GM20431 (cell line): ENCODE measurements around the gene MTCL1.
"Not testable (repeated sequence)": the region's sequence is repeated elsewhere in the genome, so short reads cannot be mapped to it uniquely, and the experiment has no call there.

Source experiments
- in situ Hi-C: fragments of 300-500 bp; cut with MseI, MboI; formaldehyde crosslinking; loops from one replicate; pipeline ENCODE4 v1.15.0; 2020; ENCODE audit warnings: low sequenced_read_pairs; ENCODE audit not compliant: unreplicated experiment

The MTCL1 gene

DNA sequence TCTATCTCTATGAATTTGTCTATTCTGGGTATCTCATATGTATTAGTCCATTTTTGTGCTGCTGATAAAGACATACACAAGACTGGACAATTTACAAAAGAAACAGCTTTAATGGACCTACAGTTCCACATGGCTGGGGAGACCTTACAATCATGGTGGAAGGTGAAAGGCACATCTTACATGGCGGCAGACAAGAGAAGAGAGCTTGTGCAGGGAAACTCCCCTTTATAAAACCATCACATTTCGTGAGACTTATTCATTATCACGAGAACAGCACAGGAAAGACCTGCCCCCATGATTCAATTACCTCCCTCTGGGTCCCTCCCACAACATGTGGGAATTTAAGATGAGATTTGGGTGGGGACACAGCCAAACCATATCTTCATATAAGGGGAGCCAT lies 56.2 kb downstream of the MTCL1 start:
- in situ Hi-C loops = not testable (repeated sequence)

DNA sequence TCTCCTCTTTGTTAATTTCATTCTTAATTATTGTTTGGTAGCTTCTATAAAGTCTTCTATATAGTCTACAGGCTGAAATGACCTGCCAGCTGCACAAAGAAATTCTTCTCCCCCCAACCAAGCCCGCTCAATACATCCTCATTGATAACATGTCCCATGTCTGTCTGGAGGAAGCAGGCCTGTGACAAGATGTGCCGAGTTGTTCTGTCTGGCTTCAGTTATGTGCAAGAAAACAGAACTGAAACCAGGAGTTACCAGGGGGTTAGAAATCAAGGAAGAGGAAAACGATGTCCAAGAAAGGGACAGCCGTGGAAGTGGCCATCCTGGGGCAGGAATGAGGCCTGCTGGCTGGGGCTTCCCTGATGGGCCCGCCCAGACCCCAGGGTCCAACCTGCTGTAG lies 57.6 kb downstream of the MTCL1 start:
- in situ Hi-C loops = no loop called here

GRCh38 chr18:8763611-8764010 lies 58.3 kb downstream of the MTCL1 start:
- in situ Hi-C loops = no loop called here

GRCh38 chr18:8765783-8766463 lies 60.6 kb downstream of the MTCL1 start:
- in situ Hi-C loops = no loop called here

DNA sequence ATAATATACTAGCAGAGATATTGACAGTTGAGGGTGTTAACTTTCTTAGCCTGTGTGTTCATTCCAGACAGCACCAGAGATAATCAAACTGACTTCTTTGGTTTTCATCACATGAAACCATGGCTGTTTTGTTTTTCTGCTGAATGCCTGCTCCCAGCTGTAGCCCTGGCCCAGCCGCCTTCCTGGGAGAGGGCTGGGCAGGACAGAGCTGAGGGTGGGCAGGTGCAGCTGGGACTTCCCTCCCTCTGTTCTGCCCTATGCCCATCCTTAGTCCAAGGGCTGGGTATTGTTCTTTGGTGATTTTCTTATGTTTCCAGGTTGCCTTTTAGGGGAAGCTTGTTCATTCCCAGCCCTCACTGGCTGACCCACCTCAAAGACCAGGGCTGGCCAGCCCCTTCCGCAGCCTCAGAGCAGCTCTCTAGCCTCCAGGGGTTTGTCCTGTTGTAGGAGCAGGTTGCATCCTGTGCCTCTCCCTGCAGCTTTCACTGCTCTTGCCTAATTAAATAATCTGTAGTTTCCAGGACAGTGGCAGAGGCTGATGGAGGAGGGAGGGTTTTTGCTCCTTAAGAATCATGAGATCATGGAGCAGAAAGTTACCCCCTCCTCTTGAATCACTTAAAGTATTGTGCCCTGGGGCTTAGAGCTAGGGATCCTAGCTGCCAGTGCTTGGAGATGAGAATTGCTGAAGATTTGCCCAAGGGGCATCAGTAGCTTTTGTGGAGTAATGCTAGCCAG lies 61.4 kb downstream of the MTCL1 start:
- in situ Hi-C loops = no loop called here

DNA sequence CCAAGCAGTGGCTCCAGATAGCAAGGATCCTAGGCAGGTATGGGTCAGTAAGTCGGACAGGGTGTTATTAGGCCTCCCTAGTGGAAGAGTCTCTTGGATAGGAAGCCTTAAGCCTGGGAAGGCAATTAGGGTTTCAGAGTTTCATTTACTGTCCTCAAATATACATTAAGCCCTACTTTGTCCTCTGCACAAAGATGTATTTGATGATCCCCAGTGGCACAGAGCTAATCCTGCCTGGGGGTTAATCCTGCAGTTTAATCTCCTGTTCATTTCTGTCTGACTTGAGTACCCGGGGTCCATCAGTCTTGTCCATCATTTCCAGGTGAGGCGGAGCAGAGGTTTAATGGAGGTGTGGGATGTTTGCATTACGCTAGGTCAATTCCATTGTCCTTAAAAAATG lies 62.0 kb downstream of the MTCL1 start:
- in situ Hi-C loops = no loop called here

DNA sequence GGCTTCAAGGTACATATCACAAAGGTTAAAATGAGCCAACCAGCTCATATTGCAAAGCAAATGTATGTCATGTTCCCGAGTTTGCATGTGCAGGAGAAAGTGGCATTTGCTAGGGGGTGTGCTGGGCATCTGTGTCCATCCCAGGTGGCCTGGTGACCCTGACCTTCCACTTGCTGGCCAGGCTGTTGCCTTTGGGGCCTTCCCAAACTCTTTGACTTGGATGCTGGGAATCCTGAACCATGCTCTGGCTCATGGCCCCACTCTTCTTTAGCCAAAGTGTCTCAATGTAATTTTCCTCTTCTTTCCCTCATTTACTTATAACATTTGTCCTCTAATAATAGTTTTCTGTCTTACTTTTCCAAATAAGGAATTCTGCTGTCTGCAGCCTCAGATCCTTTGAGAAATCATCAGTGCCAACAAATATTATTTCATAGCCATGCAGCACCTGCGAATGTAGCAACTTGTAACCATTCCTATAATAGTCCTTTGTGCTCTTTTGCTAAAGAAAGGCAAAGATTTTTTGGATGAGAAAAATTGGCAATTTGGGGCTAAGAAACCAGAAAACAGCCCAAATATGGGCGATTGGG lies 64.2 kb downstream of the MTCL1 start:
- in situ Hi-C loops = no loop called here

- in situ Hi-C loops = no loop called here
These were observed 65.3 kb downstream of the MTCL1 start for GRCh38 chr18:8770657-8771056.

- in situ Hi-C loops = no loop called here
These were observed 66.6 kb downstream of the MTCL1 start for GRCh38 chr18:8771930-8772329.

DNA sequence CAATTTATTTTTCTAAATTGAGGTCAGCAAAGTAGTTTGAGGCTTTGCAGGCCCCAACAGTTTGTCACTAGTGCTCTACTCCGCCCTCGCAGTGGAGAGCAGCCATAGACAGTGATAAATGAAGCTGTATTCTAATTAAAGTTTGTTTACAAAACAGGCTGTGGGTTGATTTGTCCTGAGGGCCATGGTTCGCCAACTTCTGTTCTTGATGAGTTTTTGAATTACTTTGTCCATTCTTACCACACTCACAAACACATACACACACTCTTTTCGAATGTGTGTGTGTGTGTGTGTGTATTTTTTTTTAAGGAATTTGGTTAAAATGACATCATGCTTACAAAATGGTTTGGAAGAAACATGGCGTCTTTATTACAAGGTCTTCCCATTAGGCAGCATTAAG lies 68.6 kb downstream of the MTCL1 start:
- in situ Hi-C loops = no loop called here

DNA sequence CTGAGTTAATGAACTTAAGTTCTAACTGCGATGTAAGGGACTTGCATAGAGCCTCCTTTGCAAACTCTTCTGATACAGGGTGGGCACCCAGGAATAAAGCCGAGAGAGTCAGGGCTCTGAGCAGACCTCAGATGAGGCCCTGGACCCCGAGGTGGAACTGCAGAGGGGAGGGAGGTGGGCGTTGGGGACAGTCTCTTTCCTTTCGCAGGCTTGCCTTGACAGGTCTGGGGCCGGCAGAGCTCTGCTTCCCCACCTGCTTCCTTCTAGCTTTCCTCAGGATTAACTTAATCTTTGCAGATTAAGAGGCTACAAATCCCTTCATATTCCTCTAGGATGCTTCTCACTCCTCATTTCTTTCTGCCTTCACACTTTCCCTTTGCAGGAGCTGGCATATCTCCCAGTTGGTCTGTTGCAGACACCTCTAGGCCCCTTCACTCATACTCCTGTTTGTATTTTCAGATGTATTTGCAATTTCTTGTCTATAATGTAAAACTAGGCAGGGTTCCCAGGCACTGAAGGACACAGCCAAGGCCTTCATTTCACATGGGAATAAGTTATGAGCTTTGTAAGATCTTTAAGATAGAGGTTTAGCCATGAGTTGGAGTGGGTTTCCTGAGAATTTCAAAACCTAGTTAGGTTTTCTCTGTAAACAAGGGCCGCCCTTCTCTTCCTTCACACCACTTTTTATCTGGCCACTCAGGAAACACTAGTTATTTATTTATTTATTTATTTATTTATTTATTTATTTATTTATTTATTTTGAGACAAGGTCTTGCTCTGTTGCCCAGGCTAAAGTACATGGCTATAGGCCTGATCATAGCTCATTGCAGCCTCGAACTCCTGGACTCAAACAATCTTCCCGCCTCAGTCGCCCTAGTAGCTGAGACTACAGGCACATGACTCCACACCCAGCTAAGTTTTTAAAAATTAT lies 70.9 kb downstream of the MTCL1 start:
- in situ Hi-C loops = no loop called here

GRCh38 chr18:8777846-8778245 lies 72.5 kb downstream of the MTCL1 start:
- in situ Hi-C loops = no loop called here

DNA sequence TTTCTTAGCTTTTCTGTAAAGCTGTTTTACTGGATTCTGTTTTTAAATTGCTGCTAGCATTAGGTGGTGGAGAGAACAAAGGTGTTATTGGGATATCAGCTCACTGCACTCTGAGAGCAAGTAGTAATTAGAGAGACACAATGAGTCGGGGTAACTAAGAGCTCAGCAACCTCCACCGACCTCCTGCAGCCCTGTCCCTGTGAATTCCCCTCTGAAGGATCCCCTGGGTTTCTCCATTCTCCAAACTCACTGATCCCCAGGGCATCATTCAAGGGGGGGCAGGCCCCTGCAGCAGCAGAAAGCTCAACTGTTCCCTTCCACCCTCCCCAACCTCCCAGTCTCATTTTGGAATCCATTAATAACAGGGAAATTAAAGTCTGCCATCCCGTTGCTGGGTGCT lies 73.0 kb downstream of the MTCL1 start:
- in situ Hi-C loops = no loop called here

GRCh38 chr18:8778824-8779223 lies 73.5 kb downstream of the MTCL1 start:
- in situ Hi-C loops = no loop called here

DNA sequence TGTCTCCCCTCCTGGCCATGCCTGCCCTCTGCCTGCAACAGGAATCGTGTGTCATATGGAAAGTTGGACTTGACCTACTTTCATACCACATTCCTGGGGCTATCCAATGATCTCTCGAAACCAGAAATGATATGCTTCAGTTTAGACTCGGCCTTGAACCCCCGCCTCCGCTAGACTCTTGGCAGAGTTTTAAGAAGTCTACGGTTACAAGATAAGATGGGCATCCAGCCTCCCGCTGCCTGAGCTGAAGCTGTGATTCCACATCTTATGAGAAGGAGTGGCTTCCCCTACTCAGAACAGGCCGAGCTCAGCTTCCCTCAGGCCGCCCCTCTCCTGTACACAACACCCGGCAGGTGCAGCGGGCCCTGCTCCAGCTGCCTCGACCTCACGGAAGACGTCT lies 73.9 kb downstream of the MTCL1 start:
- in situ Hi-C loops = no loop called here

DNA sequence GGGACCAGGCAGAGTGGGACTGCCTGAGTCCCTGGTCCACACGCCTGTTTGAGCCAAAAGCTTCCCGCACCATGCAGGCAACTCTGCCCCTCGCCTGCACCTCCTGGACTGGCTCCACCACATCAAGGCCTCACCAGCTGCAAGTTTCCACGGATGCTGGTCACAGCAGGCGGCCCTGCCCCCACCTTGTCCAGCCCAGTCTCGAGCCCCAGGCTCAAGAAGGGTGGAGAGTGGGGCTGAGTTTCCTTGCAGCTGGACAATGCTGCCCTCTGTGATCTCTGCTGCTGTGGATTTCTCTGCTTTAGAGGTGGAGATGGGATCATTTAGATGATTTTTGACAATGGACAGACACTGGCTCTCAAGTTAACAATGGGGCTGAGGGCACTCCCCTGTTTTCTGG lies 74.9 kb downstream of the MTCL1 start:
- in situ Hi-C loops = no loop called here

DNA sequence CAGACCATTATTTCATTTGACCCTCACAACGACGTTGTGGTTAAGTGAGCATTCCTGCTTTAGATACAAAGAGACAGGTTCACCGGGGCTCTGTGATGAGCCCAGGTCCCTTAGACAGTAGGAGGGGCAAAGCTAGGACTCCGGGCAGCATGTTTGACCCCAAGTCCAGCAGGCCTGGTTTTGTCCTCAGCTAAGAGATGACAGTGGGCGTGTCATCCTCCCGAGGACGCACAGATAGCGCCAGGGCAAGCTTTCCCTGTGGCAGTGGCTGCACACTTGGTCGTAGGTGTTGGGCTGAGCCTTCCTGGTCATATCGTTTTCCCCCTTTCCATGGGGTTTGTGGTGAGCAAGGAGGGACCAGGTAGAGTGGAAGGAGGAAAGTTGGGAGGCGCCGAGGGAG lies 76.3 kb downstream of the MTCL1 start:
- in situ Hi-C loops = no loop called here

- in situ Hi-C loops = no loop called here
These were observed 78.1 kb downstream of the MTCL1 start for GRCh38 chr18:8783335-8783993.

DNA sequence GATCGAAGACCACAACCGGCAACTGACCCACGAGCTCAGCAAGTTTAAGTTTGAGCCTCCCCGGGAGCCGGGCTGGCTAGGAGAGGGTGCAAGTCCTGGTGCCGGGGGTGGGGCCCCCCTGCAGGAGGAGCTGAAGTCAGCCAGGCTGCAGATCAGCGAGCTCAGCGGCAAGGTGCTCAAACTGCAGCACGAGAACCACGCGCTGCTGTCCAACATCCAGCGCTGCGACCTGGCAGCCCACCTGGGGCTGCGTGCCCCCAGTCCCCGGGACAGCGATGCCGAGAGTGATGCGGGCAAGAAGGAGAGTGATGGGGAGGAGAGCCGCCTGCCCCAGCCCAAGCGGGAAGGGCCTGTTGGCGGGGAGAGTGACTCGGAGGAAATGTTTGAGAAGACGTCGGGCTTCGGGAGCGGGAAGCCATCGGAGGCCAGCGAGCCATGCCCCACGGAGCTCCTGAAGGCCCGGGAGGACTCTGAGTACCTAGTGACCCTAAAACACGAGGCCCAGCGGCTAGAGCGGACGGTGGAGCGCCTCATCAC lies 78.7 kb downstream of the MTCL1 start:
- in situ Hi-C loops = no loop called here

DNA sequence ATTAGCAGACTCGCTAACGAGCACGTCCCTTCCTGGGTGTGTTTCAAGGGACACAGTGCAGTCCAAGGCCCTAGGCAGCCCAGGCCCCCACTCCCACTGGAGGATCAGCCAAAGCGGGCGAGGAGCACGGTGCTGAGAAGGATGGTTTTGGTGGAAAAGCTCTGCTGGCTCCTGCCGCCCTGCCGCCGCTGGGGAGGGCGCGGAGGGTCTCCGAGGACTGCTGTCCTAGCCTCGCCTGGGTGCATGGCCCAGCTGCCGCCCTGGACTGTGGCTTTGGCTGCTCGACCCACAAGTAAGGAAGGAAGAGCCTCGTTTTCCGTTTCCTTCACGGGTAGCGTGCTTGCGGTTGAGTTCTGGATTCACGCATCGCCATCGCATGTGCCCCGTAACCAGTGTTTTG lies 79.9 kb downstream of the MTCL1 start:
- in situ Hi-C loops = no loop called here
